Right lobe of liver (tissue), 6 donors: ENCODE measurements around the gene AP1B1. TPM values are rescaled to one million over a fixed set of nuclear protein-coding genes. Genes with fewer than 3 reads are reported as not detected.
A peak's percentile ranks its signal among the peaks of the same experiment; 100 is the strongest.
"Not testable (repeated sequence)": the region's sequence is repeated elsewhere in the genome, so short reads cannot be mapped to it uniquely, and the experiment has no call there.

Experiments
- ATAC-seq, 4 donors: fragments of 200-7000 bp; cut with Tn5 transposase; one replicate each; pipeline ENCODE4 v1.9.1; 2020; ENCODE audit warnings: mild to moderate bottlenecking in 4 of 4, moderate library complexity in 4 of 4
- DNase-seq, 3 donors: peaks; one replicate each; pipeline ENCODE4 v3.0.0-alpha.2; 2020
- H3K27ac ChIP-seq, 3 donors: fragments of 200-600 bp; one replicate each; pipeline ENCODE4 v1.8.0; 2022
- H3K27me3 ChIP-seq, 2 donors: fragments of 200-600 bp; one replicate each; pipeline ENCODE4 v1.8.0; 2022
- H3K36me3 ChIP-seq, 4 donors: fragments of 200-600 bp; sonication (generic) in 1 of 4; one replicate each; pipeline versions ENCODE4 v1.5.1 to v1.8.0; 2017 to 2022; ENCODE audit warnings: control low read depth in 1 of 4
- H3K4me1 ChIP-seq, 4 donors: fragments of 200-600 bp; sonication (generic) in 1 of 4; one replicate each; pipeline versions ENCODE4 v1.5.1 to v1.8.0; 2017 to 2022; ENCODE audit warnings: control low read depth in 1 of 4
- H3K4me3 ChIP-seq, 3 donors: fragments of 200-600 bp; one replicate each; pipeline ENCODE4 v1.8.0; 2022
- H3K9me3 ChIP-seq, 4 donors: fragments of 200-600 bp; sonication (generic) in 1 of 4; one replicate each; pipeline versions ENCODE4 v1.5.1 to v1.8.0; 2017 to 2022; ENCODE audit warnings: control low read depth in 1 of 4
- POLR2A ChIP-seq: fragments of 450-650 bp; IDR thresholded peaks from one replicate; pipeline ENCODE4 v1.6.1; 2017; ENCODE audit warnings: antibody characterized with exemption, mild to moderate bottlenecking
- WGBS: methylation state at CpG from one replicate; pipeline ENCODE4 v1.1.6; 2018; ENCODE audit warnings: low coverage, low lambda C conversion rate; ENCODE audit not compliant: insufficient coverage; ENCODE audit errors: missing lambda C conversion rate; 5-methylcytosine and 5-hydroxymethylcytosine counted together
- intact Hi-C, 2 donors: fragments of 100-400 bp; cut with DNase I; formaldehyde crosslinking; loops; one replicate each; pipeline versions ENCODE4 v1.11.2 to v1.14.1; 2022
- total RNA-seq, 6 experiments: library from RNA; depleted of rRNA in 2 of 6; stranded (reverse); fragments of >200 nt in 2 of 6; fragmentation: NEBNext Ultra II Directional in 3 of 6; extraction: Animal tissue kit (Norgen Biotek cat#: 25700) in 3 of 6; gene quantifications; one replicate each; pipeline versions ENCODE4 v1.1.0 to v1.2.4, GENCODE V29; 2016 to 2023
- TF ChIP-seq, protein P1 (sequence below), 4 donors: fragments of 200-600 bp in 3 of 4; fragments of 450-650 bp in 1 of 4; IDR thresholded peaks; one replicate each; pipeline versions ENCODE4 v1.5.1 to v1.8.0; 2016 to 2022; ENCODE audit warnings: antibody characterized with exemption in 4 of 4, mild to moderate bottlenecking in 2 of 4
- donor health status: DM: no; HTN: yes; CAD: no.
- donor health status: DM: no; HTN: no; CAD: no.
- donor health status: DM: no; HTN: no; CAD: no.
- donor health status: DM: no; HTN: yes; CAD: no.
- donor health status: DM: no; HTN: yes; CAD: no.

The AP1B1 gene
- total RNA-seq, 6 experiments from 2014 or later: 35.7 to 63.2 (median 44.4) TPM

DNA sequence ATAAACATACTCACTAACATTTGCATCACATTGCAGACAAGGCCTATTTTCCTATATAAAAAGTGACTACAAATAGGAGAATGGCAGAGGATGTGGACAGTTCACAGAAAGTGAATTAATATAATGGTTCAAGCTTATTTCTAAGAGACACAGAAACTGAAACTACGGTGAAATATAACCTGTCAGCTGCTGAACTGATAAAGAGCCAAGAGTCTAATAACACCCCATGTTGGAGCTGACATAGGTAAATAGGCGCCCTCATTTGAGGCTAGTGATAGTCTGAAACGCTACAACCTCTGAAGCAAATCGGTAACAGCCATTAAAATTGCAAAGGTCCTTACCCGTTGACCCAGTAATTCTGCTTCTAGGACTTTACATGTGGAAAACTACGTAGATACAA lies 14.0 kb downstream of the AP1B1 start:
- no peak overlapping the region for H3K4me3 ChIP-seq
- DNase-seq (no peak), ATAC-seq (no peak)
- H3K27ac ChIP-seq: no peak overlapping the region
- peaks cover 0 to 4% (median 0%) of the 10 kb centered on the region in 4 donors for H3K4me1 ChIP-seq
- no peak for TF ChIP-seq POLR2A
- TF ChIP-seq, protein P1, sequence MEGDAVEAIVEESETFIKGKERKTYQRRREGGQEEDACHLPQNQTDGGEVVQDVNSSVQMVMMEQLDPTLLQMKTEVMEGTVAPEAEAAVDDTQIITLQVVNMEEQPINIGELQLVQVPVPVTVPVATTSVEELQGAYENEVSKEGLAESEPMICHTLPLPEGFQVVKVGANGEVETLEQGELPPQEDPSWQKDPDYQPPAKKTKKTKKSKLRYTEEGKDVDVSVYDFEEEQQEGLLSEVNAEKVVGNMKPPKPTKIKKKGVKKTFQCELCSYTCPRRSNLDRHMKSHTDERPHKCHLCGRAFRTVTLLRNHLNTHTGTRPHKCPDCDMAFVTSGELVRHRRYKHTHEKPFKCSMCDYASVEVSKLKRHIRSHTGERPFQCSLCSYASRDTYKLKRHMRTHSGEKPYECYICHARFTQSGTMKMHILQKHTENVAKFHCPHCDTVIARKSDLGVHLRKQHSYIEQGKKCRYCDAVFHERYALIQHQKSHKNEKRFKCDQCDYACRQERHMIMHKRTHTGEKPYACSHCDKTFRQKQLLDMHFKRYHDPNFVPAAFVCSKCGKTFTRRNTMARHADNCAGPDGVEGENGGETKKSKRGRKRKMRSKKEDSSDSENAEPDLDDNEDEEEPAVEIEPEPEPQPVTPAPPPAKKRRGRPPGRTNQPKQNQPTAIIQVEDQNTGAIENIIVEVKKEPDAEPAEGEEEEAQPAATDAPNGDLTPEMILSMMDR (IDR thresholded peaks at IDR 0.05): no peak
- intact Hi-C loops: no loop called here
- H3K27me3 ChIP-seq: no peaks in the 10 kb centered on the region
- 69% methylated on average over 6 of the region's 6 CpGs for WGBS
- no peaks in the 10 kb centered on the region for H3K9me3 ChIP-seq
- peaks cover 0 to 4% (median 0%) of the 10 kb centered on the region in 4 donors for H3K36me3 ChIP-seq

DNA sequence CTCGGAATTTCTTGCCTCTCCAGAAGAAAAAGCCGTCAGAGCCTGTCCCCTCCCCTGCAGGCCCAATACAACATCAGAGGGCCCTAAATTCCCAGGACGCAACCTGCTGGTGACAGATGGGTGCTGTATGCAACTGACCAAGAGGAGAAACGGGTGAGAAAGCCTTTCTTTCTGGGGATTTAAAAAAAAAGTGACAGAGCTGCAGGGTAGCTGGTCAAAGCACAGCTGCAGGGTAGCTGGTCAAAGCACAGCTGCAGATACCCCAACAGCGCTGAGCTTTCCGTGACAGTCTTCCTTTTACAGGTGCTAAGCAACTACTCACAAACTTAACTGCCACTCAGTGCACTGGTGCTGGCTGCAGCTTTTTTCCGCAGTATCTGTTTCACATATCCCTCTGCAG lies 17.8 kb downstream of the AP1B1 start:
- DNase-seq (peak in 1 of 3 donors; percentile 6), ATAC-seq (no peak)
- Histone ChIP-seq H3K27me3 (no peaks in the 10 kb centered on the region), H3K9me3 (no peaks in the 10 kb centered on the region), H3K36me3 (peaks cover 0 to 6% (median 0%) of the 10 kb centered on the region in 4 donors), H3K4me1 (peaks cover 0 to 7% (median 0%) of the 10 kb centered on the region in 4 donors), H3K4me3 (no peak overlapping the region), H3K27ac (no peak overlapping the region)
- no peak for TF ChIP-seq POLR2A
- TF ChIP-seq, protein P1 (IDR thresholded peaks at IDR 0.05): no peak
- 80% methylated on average over 6 of the region's 7 CpGs for WGBS
- intact Hi-C loops: no loop called here

DNA sequence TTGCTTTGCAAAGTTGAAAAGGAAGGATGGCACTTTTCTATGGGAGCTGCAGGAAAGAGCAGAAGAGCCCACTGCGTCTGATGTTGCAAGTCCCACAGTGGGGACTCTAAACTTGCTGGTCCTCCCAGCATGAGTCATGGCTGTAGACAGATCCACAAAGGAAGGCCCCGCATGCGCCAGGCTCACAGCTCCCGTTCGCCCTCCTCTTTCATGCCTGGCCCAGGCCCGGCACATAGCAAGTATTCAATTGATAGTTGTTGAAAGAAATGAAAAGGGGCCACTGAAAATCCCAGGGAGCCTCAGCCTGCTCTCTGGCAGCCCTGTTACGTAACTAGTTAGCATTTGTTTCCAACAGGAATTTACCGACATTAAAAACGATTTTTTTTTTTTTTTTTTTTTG lies 18.9 kb downstream of the AP1B1 start:
- no peaks in the 10 kb centered on the region for H3K9me3 ChIP-seq
- DNase-seq (peak in 2 of 3 donors; percentile 52 to 59), ATAC-seq (peak; percentile 61 to 83 (median 75))
- TF ChIP-seq POLR2A: no peak
- TF ChIP-seq, protein P1 (IDR thresholded peaks at IDR 0.05): no peak
- H3K4me1 ChIP-seq: peaks cover 0 to 8% (median 0%) of the 10 kb centered on the region in 4 donors
- no peak overlapping the region for H3K4me3 ChIP-seq
- H3K27ac ChIP-seq: no peak overlapping the region
- 44% methylated on average over 8 of the region's 9 CpGs for WGBS
- intact Hi-C loops: no loop called here
- H3K36me3 ChIP-seq: peaks cover 0 to 6% (median 0%) of the 10 kb centered on the region in 4 donors
- H3K27me3 ChIP-seq: no peaks in the 10 kb centered on the region

DNA sequence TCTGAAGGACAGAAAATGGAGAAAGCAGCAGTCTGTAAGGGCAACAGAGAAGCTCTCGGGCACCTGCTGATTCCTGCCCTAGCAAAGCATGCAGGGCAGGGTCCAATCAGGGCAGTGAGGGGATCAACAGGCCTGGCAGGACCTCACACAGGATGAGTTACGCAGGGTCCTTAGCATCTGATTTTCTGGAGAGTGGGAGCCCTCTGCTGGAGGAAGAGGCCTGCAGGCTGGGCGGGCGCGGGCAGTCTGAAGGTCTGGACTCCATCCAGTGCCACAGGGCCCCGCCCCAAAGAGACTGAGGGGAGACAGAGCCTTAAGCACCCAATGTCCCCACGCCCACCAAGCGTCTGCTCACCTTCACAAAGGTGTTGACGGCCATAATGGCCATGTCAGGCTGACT lies 28.9 kb downstream of the AP1B1 start:
- Histone ChIP-seq H3K4me3 (no peak overlapping the region), H3K27me3 (no peaks in the 10 kb centered on the region), H3K9me3 (no peaks in the 10 kb centered on the region), H3K36me3 (peaks cover 0 to 42% (median 10%) of the 10 kb centered on the region in 4 donors), H3K4me1 (peaks cover 0 to 6% (median 0%) of the 10 kb centered on the region in 4 donors), H3K27ac (no peak overlapping the region)
- intact Hi-C loops: loop anchor here (5.0 to 10.0 kb wide), 2 partner anchors 55 to 57 kb away; partner anchors contain the start of gene GAS2L1 (in 1 of the 2)
- peak; percentile 61 to 74 (median 65) for DNase-seq
- peak; percentile 78 to 90 (median 81) for ATAC-seq
- TF ChIP-seq POLR2A: no peak
- TF ChIP-seq, protein P1 (IDR thresholded peaks at IDR 0.05): peak; percentile 59 to 87 (median 71)
- 29% methylated on average over 5 of the region's 9 CpGs for WGBS

DNA sequence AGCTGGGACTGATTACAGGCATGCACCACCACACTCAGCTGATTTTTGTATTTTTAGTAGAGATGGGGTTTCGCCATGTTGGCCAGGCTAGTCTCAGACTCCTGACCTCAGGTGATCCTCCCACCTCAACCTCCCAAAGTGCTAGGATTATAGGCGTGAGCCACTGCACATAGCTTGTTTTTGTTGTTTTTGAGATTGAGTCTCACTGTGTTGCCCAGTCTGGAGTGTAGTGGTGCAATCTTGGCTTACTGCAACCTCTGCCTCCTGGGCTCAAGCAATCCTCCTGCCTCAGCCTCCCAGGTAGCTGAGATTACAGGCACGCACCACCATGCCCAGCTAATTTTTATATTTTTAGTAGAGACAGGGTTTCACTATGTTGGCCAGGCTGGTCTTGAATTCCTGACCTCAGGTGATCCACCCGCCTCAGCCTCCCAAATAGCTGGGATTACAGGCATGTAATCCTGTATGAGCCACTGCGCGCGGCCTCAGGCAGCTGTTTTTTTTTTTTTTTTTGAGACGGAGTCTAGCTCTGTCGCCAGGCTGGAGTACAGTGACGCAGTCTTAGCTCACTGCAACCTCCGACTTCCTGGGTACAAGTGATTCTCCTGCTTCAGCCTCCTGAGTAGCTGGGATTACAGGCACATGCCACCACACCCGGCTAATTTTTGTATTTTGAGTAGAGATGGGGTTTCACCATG lies 31.0 kb downstream of the AP1B1 start:
- not testable (repeated sequence) for H3K27ac ChIP-seq, H3K4me3 ChIP-seq, ATAC-seq, H3K9me3 ChIP-seq, H3K4me1 ChIP-seq, H3K27me3 ChIP-seq
- peaks cover 0 to 62% (median 20%) of the 10 kb centered on the region in 4 donors for H3K36me3 ChIP-seq
- WGBS: 98% methylated on average over 8 of the region's 12 CpGs
- intact Hi-C loops: loop anchor here (5.0 to 10.0 kb wide), 2 partner anchors 53 to 55 kb away; partner anchors contain the start of gene GAS2L1 (in 1 of the 2)
- peak in 1 of 3 donors; percentile 6 for DNase-seq
